HepG2 (cell line): Measurements from ENCODE around the gene LDLRAD4. TPM values are rescaled to one million over a fixed set of nuclear protein-coding genes. Genes with fewer than 3 reads are reported as not detected.
A peak's percentile ranks its signal among the peaks of the same experiment; 100 is the strongest.

Experiments used
- HDAC1 ChIP-seq: sonication (generic); formaldehyde crosslinking; IDR thresholded peaks from 2 replicates; pipeline ENCODE4 v1.5.1; 2020; ENCODE audit warnings: mild to moderate bottlenecking, missing genetic modification reagents
- KAT8 ChIP-seq: IDR thresholded peaks from 2 replicates; pipeline ENCODE4 v1.6.1; 2016; ENCODE audit warnings: missing genetic modification reagents, missing compliant biosample characterization
- LCORL ChIP-seq, 2 experiments: fragments of 450-650 bp in 1 of 2; sonication (generic) in 1 of 2; formaldehyde crosslinking in 1 of 2; IDR thresholded peaks; 2 replicates each; pipeline versions ENCODE4 v1.5.0 to v1.6.1; 2017 to 2020; ENCODE audit warnings: antibody characterized with exemption in 1 of 2, missing genetic modification reagents in 1 of 2
- PHF21A ChIP-seq: sonication (generic); formaldehyde crosslinking; IDR thresholded peaks from 2 replicates; pipeline ENCODE4 v1.5.0; 2020; ENCODE audit warnings: mild to moderate bottlenecking, missing genetic modification reagents
- SAP130 ChIP-seq: IDR thresholded peaks from 2 replicates; pipeline ENCODE4 v1.6.1; 2016; ENCODE audit warnings: low read depth
- SOX13 ChIP-seq, 3 experiments: fragments of 450-650 bp in 1 of 3; sonication (generic) in 1 of 3; formaldehyde crosslinking in 1 of 3; IDR thresholded peaks in 2 of 3; conservative IDR thresholded peaks in 1 of 3; 2 replicates each; pipeline versions ENCODE4 v1.5.0 to v1.6.1; 2016 to 2020; ENCODE audit warnings: antibody characterized with exemption in 1 of 3, mild to moderate bottlenecking in 1 of 3, missing compliant biosample characterization in 1 of 3, missing genetic modification reagents in 1 of 3, moderate library complexity in 1 of 3
- TCF7 ChIP-seq: sonication (generic); IDR thresholded peaks from 2 replicates; pipeline ENCODE4 v1.6.1; 2016; ENCODE audit warnings: antibody characterized with exemption, low read depth
- ZNF292 ChIP-seq: sonication (generic); formaldehyde crosslinking; IDR thresholded peaks from 2 replicates; pipeline ENCODE4 v1.8.1; 2022; ENCODE audit warnings: mild to moderate bottlenecking, low read depth, missing genetic modification reagents, borderline replicate concordance
- ZNF331 ChIP-seq: sonication (generic); formaldehyde crosslinking; IDR thresholded peaks from 2 replicates; pipeline ENCODE4 v1.4.0; 2020; ENCODE audit warnings: missing genetic modification reagents
- ZNF343 ChIP-seq: sonication (generic); formaldehyde crosslinking; IDR thresholded peaks from 2 replicates; pipeline ENCODE4 v1.4.0; 2020; ENCODE audit warnings: mild to moderate bottlenecking, missing genetic modification reagents
- ZNF547 ChIP-seq: sonication (generic); formaldehyde crosslinking; IDR thresholded peaks from 2 replicates; pipeline ENCODE4 v1.5.1; 2020; ENCODE audit warnings: mild to moderate bottlenecking, missing genetic modification reagents
- ZNF644 ChIP-seq: IDR thresholded peaks from 2 replicates; pipeline ENCODE4 v1.6.1; 2016; ENCODE audit warnings: low read depth
- ZSCAN25 ChIP-seq: sonication (generic); formaldehyde crosslinking; IDR thresholded peaks from 2 replicates; pipeline ENCODE4 v1.8.0; 2022; ENCODE audit warnings: mild to moderate bottlenecking, missing genetic modification reagents
- polyA plus RNA-seq, 8 experiments: library from polyadenylated mRNA; depleted of rRNA in 3 of 8; stranded (reverse) in 7 of 8; unstranded in 1 of 8; fragments of >200 nt; fragmentation: Illumina TruSeq in 4 of 8; extraction: Trizol in 4 of 8; gene quantifications; 2 replicates each; pipeline versions ENCODE4 v1.2.1 to v1.2.3, GENCODE V29; 2011 to 2016; ENCODE audit warnings: low read depth in 4 of 8, missing spikeins in 1 of 8, mixed read lengths in 1 of 8; ENCODE audit not compliant: insufficient read depth in 1 of 8
- total RNA-seq, 5 experiments: library from RNA; depleted of rRNA; stranded (reverse); fragments of >200 nt; fragmentation: Illumina TruSeq; extraction: Trizol; gene quantifications; 2 replicates each; pipeline ENCODE4 v1.2.3, GENCODE V29; 2016; ENCODE audit warnings: low read depth in 1 of 5
- TF ChIP-seq, protein P1 (sequence below): sonication (generic); formaldehyde crosslinking; IDR thresholded peaks from 2 replicates; pipeline ENCODE4 v1.5.1; 2020; ENCODE audit warnings: mild to moderate bottlenecking, missing genetic modification reagents, moderate library complexity
- TF ChIP-seq, protein P2 (sequence below): sonication (generic); formaldehyde crosslinking; IDR thresholded peaks from 2 replicates; pipeline ENCODE4 v1.4.0; 2020; ENCODE audit warnings: missing genetic modification reagents
- TF ChIP-seq, protein P3 (sequence below): sonication (generic); IDR thresholded peaks from 2 replicates; pipeline ENCODE4 v1.6.1; 2016; ENCODE audit warnings: low read depth, borderline replicate concordance
- TF ChIP-seq, protein P4 (sequence below): sonication (generic); formaldehyde crosslinking; IDR thresholded peaks from 2 replicates; pipeline ENCODE4 v1.4.0; 2020; ENCODE audit warnings: missing genetic modification reagents, borderline replicate concordance

LDLRAD4 gene
- total and polyA plus RNA-seq, 2 of the 13 experiments (the other 11 are each of a cell fraction or from before 2014, with no cell fraction given): 13.6 to 20.9 TPM

DNA sequence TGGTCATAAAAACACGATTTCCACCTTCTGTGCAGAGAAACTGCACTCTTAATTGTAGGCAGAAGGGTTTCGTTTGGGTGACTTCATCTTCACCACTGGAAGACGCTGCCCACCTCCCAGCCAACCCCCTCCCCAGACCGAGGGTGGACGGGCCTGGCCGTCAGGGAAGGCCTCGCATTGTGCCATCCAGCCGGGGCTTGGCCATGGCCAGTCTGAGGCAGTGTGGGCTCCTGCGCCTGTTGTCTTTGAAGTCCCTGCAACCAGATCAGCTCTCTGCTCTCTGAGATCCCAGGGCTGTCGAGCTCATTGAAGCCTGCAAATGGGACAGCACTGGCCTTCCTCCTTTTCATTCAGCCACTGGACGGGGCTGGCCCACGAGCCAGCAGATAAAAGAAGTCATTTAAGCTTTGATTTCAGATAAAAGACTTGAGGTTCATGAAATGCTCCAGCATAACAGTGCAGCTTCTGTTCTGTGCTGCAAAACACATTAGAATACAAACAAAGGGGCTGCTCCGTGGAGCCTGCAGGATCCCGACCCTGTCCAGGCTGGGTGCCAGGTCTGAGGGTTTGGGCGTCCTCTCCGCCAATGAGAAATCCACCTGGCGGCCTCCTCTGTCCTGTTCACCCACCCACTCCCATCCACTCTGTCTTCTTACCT lies 253.5 kb downstream of the LDLRAD4 start (continued):
- TF ChIP-seq, protein P1, sequence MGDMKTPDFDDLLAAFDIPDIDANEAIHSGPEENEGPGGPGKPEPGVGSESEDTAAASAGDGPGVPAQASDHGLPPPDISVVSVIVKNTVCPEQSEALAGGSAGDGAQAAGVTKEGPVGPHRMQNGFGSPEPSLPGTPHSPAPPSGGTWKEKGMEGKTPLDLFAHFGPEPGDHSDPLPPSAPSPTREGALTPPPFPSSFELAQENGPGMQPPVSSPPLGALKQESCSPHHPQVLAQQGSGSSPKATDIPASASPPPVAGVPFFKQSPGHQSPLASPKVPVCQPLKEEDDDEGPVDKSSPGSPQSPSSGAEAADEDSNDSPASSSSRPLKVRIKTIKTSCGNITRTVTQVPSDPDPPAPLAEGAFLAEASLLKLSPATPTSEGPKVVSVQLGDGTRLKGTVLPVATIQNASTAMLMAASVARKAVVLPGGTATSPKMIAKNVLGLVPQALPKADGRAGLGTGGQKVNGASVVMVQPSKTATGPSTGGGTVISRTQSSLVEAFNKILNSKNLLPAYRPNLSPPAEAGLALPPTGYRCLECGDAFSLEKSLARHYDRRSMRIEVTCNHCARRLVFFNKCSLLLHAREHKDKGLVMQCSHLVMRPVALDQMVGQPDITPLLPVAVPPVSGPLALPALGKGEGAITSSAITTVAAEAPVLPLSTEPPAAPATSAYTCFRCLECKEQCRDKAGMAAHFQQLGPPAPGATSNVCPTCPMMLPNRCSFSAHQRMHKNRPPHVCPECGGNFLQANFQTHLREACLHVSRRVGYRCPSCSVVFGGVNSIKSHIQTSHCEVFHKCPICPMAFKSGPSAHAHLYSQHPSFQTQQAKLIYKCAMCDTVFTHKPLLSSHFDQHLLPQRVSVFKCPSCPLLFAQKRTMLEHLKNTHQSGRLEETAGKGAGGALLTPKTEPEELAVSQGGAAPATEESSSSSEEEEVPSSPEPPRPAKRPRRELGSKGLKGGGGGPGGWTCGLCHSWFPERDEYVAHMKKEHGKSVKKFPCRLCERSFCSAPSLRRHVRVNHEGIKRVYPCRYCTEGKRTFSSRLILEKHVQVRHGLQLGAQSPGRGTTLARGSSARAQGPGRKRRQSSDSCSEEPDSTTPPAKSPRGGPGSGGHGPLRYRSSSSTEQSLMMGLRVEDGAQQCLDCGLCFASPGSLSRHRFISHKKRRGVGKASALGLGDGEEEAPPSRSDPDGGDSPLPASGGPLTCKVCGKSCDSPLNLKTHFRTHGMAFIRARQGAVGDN (CRISPR knock-in tag): peak; percentile 64
- TF ChIP-seq ZNF343 (CRISPR knock-in tag) (peak; percentile 28; the same call in 1 of the 2 replicates), ZNF292 (peak; percentile 72; the same call in 1 of the 2 replicates), ZNF644 (CRISPR knock-in tag) (peak; percentile 16; the same call in 1 of the 2 replicates), ZNF547 (CRISPR knock-in tag) (no peak), LCORL (IDR thresholded peaks at IDR 0.05) (no peak), LCORL (CRISPR knock-in tag; IDR thresholded peaks at IDR 0.05) (0 out of 2 replicates have a peak, but pooled peaks have one; percentile 28), TCF7 (peak; percentile 39; the same call in 1 of the 2 replicates), ZNF331 (CRISPR knock-in tag) (0 out of 2 replicates have a peak, but pooled peaks have one; percentile 8), KAT8 (no peak), PHF21A (CRISPR knock-in tag) (0 out of 2 replicates have a peak, but pooled peaks have one; percentile 41), SOX13 (IDR thresholded peaks at IDR 0.05) (no peak), SOX13 (CRISPR knock-in tag; conservative IDR thresholded peaks at IDR 0.05 in 1 of 2, IDR thresholded peaks at IDR 0.05 in 1 of 2) (peak in 1 of 2 experiments; percentile 70; a peak in 2 of 4 replicates), SAP130 (CRISPR knock-in tag) (peak; percentile 57; the same call in 1 of the 2 replicates), HDAC1 (CRISPR knock-in tag) (0 out of 2 replicates have a peak, but pooled peaks have one; percentile 0), ZSCAN25 (CRISPR knock-in tag) (no peak)
- TF ChIP-seq, protein P2, sequence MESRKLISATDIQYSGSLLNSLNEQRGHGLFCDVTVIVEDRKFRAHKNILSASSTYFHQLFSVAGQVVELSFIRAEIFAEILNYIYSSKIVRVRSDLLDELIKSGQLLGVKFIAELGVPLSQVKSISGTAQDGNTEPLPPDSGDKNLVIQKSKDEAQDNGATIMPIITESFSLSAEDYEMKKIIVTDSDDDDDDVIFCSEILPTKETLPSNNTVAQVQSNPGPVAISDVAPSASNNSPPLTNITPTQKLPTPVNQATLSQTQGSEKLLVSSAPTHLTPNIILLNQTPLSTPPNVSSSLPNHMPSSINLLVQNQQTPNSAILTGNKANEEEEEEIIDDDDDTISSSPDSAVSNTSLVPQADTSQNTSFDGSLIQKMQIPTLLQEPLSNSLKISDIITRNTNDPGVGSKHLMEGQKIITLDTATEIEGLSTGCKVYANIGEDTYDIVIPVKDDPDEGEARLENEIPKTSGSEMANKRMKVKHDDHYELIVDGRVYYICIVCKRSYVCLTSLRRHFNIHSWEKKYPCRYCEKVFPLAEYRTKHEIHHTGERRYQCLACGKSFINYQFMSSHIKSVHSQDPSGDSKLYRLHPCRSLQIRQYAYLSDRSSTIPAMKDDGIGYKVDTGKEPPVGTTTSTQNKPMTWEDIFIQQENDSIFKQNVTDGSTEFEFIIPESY: peak; percentile 32; the same call in 1 of the 2 replicates
- TF ChIP-seq, protein P3, sequence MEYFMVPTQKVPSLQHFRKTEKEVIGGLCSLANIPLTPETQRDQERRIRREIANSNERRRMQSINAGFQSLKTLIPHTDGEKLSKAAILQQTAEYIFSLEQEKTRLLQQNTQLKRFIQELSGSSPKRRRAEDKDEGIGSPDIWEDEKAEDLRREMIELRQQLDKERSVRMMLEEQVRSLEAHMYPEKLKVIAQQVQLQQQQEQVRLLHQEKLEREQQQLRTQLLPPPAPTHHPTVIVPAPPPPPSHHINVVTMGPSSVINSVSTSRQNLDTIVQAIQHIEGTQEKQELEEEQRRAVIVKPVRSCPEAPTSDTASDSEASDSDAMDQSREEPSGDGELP: peak; percentile 15; the same call in 1 of the 2 replicates
- TF ChIP-seq, protein P4, sequence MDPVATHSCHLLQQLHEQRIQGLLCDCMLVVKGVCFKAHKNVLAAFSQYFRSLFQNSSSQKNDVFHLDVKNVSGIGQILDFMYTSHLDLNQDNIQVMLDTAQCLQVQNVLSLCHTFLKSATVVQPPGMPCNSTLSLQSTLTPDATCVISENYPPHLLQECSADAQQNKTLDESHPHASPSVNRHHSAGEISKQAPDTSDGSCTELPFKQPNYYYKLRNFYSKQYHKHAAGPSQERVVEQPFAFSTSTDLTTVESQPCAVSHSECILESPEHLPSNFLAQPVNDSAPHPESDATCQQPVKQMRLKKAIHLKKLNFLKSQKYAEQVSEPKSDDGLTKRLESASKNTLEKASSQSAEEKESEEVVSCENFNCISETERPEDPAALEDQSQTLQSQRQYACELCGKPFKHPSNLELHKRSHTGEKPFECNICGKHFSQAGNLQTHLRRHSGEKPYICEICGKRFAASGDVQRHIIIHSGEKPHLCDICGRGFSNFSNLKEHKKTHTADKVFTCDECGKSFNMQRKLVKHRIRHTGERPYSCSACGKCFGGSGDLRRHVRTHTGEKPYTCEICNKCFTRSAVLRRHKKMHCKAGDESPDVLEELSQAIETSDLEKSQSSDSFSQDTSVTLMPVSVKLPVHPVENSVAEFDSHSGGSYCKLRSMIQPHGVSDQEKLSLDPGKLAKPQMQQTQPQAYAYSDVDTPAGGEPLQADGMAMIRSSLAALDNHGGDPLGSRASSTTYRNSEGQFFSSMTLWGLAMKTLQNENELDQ (CRISPR knock-in tag): no peak
